Neural cell (in vitro differentiated cells): ENCODE data around the gene MAP3K7CL.

ENCODE experiments used
- EP300 ChIP-seq: fragments of 450-650 bp; conservative IDR thresholded peaks from 2 replicates; pipeline ENCODE4 v1.6.1; 2014; ENCODE audit warnings: antibody characterized with exemption, mild to moderate bottlenecking, moderate library complexity; ENCODE audit not compliant: poor library complexity, severe bottlenecking
- MXI1 ChIP-seq: fragments of 450-650 bp; conservative IDR thresholded peaks from 2 replicates; pipeline ENCODE4 v1.6.1; 2014; ENCODE audit warnings: antibody characterized with exemption, mild to moderate bottlenecking; ENCODE audit not compliant: poor library complexity, severe bottlenecking
- POLR2AphosphoS5 ChIP-seq: IDR thresholded peaks from 2 replicates; pipeline ENCODE4 v1.6.1; 2012
- TAF1 ChIP-seq: IDR thresholded peaks from 2 replicates; pipeline ENCODE4 v1.6.1; 2012; ENCODE audit warnings: low read depth
- TF ChIP-seq, protein P1 (sequence below): fragments of 450-650 bp; IDR thresholded peaks from 2 replicates; pipeline ENCODE4 v1.5.1; 2014; ENCODE audit warnings: antibody characterized with exemption, mild to moderate bottlenecking, moderate library complexity; ENCODE audit not compliant: poor library complexity, severe bottlenecking

DNA sequence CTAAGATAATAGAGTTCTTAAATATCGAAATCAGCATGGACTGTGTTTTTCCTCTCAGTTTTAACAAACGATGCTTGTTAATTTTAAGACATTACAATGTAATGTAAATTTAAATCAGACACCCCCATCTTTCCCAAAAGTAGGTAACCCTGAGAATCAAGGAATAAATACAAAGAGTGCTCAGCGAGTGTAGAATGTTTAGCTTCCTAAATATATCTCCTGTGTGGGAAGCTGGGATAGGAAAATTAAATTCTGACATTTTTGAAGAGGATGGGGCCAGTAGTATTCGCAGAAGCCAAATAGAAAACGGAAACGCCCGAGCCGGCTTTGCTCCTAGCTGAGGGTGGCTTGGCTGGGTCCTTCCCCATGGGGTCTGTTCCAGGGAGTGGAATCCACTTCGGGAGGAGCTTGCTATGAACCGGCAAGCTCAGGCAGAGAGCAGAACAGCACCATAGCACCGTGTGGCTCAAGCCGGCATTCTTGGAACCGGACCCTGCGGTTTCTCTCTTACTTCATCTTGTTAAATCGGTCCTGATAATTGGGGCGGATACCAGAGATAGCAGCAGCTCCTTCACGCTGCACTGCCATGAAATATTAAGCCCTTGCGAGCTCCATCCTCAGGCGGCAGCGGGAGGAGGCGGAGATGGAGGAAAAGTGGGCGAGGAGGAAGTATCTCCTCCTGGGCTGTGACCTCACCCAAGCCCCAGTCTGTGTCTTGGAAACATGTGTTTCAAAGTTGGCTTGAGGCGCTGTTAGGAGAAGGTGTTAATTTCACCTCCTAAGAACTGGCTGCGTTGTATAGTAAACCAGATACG lies 24.9 kb downstream of the MAP3K7CL start:
- TF ChIP-seq, protein P1, sequence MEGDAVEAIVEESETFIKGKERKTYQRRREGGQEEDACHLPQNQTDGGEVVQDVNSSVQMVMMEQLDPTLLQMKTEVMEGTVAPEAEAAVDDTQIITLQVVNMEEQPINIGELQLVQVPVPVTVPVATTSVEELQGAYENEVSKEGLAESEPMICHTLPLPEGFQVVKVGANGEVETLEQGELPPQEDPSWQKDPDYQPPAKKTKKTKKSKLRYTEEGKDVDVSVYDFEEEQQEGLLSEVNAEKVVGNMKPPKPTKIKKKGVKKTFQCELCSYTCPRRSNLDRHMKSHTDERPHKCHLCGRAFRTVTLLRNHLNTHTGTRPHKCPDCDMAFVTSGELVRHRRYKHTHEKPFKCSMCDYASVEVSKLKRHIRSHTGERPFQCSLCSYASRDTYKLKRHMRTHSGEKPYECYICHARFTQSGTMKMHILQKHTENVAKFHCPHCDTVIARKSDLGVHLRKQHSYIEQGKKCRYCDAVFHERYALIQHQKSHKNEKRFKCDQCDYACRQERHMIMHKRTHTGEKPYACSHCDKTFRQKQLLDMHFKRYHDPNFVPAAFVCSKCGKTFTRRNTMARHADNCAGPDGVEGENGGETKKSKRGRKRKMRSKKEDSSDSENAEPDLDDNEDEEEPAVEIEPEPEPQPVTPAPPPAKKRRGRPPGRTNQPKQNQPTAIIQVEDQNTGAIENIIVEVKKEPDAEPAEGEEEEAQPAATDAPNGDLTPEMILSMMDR = no peak
- TF ChIP-seq TAF1 (no peak), POLR2AphosphoS5 (no peak), EP300 (no peak), MXI1 (no peak)
